22Rv1 (cell line): ENCODE results near the gene B4GALNT1.

Experiments used
- CTCF ChIP-seq: fragments of 450-650 bp; IDR thresholded peaks from 2 replicates; pipeline ENCODE4 v1.5.1; 2017; ENCODE audit warnings: mild to moderate bottlenecking
- ZFX ChIP-seq: fragments of 450-650 bp; IDR thresholded peaks from 2 replicates; pipeline ENCODE4 v1.6.1; 2017; ENCODE audit warnings: antibody characterized with exemption, borderline replicate concordance

GRCh38 chr12:57616383-57617101 is 16.5 kb downstream of the B4GALNT1 start:
- TF ChIP-seq CTCF (no peak), ZFX (no peak)
